Cardiac septum (tissue), 1 donor: ENCODE measurements around the gene KCNJ16. TPM values are rescaled to one million over a fixed set of nuclear protein-coding genes. Genes with fewer than 3 reads are reported as not detected.

Experiments used
- DNase-seq: peaks from one replicate; pipeline ENCODE4 v3.0.0-alpha.2; 2020; ENCODE audit warnings: low spot score
- intact Hi-C: fragments of 100-400 bp; cut with DNase I; formaldehyde crosslinking; loops from one replicate; pipeline ENCODE4 v1.14.0; 2022
- total RNA-seq: library from RNA; stranded (reverse); fragmentation: NEBNext Ultra II Directional; extraction: Animal tissue kit (Norgen Biotek cat#: 25700); gene quantifications from one replicate; pipeline ENCODE4 v1.2.1, GENCODE V29; 2021
- donor health status: DM: no; HTN: no; CAD: no.

Gene KCNJ16
- total RNA-seq, 1 donor from 2014 or later, result not detected

DNA sequence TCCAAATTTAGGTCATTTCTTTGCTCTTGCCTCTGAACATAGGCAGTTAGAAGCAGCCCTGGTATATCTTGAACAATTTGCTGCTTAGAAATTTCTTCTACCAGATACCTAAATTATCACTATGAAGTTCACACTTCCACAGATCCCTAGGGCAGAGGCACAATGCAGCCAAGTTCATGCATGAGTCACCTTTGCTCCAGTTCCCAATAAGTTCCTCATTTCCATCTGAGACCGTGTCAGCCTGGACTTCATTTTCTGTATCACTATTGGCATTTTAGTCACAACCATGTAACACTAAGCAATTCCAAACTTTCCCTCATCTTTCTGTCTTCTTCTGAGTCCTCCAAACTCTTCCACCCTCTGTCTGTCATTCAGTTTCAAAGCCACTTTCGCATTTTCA, 45.0 kb downstream of the KCNJ16 start:
- no peak for DNase-seq
- intact Hi-C loops, result no loop called here

GRCh38 chr17:70120425-70120824, 45.4 kb downstream of the KCNJ16 start:
- intact Hi-C loops, result no loop called here
- DNase-seq, result no peak

DNA sequence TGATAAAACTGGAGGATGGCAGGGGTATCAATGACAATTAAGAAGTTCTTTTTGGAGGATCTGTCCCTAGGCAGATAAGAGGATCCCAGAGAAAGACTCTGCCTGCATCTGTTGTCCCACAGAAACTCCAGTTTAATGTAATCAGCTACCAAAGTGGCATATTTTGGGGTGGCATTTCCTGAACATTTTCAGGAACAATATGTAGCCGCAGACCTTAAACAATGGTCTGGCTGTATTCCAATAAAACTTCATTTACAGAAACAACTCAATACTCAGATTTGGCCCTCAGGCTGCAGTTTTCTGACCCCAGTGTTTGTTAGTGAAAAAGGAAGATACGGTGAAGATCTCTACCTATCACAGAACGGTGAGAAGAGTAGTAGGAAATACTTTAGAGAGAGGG, 46.1 kb downstream of the KCNJ16 start:
- intact Hi-C loops, result no loop called here

DNA sequence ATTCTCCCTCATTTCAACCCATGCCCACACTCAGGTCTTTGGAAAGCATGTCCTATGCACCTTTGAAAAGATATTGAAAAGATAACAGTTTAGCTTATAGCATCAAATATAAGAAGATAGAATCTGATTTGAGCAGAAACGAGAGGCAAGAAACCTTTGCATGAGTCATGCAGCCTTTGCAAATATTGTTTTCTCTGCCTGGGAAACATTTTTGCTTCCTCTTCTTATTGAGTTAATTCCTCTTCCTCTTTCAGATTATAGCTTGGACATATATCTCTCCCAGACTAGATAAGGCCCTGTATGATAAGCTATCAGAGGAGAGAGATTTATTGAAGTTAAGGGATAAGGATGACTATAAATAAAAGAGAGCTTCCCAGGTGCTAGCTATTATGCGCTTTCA, 48.2 kb downstream of the KCNJ16 start:
- intact Hi-C loops, result no loop called here
- no peak for DNase-seq

More for the DNA sequence above, 46.1 kb downstream of the KCNJ16 start:
- no peak for DNase-seq

DNA sequence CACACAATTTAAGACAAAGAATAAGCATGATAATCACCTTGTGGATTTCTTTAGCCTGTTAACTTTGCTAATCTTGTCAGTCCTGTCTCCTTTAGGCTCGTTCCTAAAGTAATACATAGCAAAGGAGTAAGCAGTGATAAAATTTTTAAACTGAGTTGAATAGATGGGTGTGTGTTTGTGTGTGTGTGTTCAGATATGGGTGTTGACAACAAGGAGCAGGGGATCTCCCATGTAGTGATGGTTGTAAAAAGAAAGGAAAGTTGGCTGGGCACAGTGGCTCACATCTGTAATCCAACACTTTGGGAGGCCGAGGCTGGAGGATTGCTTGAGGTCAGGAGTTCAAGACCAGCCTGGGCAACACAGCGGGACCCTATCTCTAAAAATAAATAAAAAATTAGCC, 49.7 kb downstream of the KCNJ16 start:
- no peak for DNase-seq
- intact Hi-C loops, result no loop called here

DNA sequence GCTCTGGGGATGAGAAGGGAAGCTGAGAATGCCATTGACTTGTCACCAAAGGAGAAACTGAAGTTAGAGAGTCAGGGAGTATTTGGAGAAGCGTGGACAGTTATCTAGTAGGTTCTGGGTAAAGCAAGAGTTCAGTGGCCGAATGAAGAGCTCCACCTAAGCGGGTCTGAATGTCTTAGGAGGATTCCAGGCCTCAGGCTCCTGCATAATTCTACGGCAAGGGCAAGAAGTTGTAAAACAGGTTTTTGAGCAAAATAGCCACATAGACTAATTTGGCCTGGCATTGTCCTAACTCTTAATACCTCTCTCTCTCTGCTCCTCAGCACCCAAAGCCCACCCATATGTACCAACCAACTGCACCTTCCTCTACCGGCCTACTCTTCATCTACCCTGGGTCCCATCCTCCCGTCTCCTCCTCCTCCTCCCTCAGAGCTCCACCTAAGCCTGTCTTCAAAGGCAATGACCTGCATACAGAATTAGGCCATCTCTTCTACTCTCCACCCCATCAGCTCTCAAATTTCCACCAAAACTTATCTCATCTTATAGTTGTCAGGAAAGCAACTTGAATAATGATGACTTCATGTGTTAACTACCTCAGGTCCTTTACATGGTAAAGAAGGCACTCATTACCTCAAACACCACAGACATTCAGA, 52.3 kb downstream of the KCNJ16 start:
- intact Hi-C loops, result no loop called here
- DNase-seq, result no peak

GRCh38 chr17:70128727-70129238, 53.8 kb downstream of the KCNJ16 start:
- DNase-seq, result no peak
- intact Hi-C loops, result no loop called here

DNA sequence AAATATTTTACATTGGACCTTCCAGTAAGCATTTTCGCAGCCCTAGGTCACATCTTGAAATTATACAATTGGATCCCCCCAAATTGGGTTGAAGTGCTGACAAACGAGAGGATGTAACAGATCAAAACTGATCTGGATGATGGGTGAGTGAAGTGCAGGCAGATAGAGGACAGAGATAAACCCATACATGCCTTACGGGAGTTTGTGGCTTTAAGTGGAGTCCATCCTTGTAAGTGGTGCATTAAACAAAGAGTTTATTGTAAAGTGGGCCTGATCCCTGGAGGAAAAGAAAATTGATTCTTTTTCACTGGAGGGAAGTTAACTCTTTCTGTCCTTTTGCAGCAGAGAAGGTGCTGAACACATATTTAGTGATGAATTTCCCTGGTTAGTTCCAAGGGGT, 55.3 kb downstream of the KCNJ16 start:
- intact Hi-C loops, result no loop called here
- no peak for DNase-seq

DNA sequence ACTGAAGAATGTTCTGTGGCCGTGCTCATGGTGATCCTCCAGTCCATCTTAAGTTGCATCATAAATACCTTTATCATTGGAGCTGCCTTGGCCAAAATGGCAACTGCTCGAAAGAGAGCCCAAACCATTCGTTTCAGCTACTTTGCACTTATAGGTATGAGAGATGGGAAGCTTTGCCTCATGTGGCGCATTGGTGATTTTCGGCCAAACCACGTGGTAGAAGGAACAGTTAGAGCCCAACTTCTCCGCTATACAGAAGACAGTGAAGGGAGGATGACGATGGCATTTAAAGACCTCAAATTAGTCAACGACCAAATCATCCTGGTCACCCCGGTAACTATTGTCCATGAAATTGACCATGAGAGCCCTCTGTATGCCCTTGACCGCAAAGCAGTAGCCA, 57.5 kb downstream of the KCNJ16 start:
- intact Hi-C loops, result no loop called here
- DNase-seq, result no peak

DNA sequence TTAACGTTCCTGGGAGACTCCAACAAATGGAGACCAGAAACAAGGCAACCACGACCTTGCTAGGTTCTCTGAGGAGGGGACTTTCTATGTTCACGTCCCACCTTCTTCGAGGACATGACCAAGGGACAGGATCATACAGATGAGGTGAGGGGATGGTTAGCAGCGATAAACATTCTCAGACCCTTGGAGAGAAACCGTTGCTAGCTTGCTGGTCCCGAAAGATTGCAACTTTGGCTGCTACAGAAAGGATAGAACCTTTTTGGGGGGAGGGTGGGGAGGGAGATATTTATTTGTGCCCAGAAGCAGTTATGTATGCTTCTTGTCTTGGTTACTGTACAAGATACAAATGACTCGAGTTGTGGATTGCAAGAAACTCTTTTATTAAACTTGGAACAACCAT, 59.0 kb downstream of the KCNJ16 start:
- DNase-seq, result no peak
- intact Hi-C loops, result no loop called here

- DNase-seq, result no peak
- intact Hi-C loops, result no loop called here
Observed at GRCh38 chr17:70134777-70135176, 59.8 kb downstream of the KCNJ16 start.

DNA sequence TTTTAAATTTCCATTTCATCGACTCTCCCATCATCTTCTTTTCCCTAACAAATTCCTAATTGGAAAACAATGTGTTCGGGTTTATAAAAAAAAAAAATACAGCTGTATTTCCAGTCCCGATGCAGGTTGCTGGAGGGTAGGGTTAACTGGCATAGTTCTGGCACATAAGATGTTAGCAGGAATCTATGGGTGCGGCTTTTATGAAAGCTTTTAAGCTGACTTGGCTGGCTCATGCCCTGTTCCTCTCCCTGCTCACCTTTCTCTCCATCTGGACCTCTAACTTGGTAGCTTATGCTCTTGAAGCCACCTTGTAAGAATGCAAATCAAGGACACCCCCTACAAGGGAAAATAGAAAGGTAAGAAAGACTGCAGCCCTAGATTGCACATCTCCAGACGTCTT, 61.1 kb downstream of the KCNJ16 start:
- intact Hi-C loops, result loop anchor here (2.0 kb wide), 1 partner anchor 527 kb away; no protein-coding TSS in a partner anchor
- DNase-seq, result no peak

GRCh38 chr17:70137451-70138230, 62.6 kb downstream of the KCNJ16 start:
- intact Hi-C loops, result loop anchor here (2.0 kb wide), 1 partner anchor 529 kb away; no protein-coding TSS in a partner anchor

DNA sequence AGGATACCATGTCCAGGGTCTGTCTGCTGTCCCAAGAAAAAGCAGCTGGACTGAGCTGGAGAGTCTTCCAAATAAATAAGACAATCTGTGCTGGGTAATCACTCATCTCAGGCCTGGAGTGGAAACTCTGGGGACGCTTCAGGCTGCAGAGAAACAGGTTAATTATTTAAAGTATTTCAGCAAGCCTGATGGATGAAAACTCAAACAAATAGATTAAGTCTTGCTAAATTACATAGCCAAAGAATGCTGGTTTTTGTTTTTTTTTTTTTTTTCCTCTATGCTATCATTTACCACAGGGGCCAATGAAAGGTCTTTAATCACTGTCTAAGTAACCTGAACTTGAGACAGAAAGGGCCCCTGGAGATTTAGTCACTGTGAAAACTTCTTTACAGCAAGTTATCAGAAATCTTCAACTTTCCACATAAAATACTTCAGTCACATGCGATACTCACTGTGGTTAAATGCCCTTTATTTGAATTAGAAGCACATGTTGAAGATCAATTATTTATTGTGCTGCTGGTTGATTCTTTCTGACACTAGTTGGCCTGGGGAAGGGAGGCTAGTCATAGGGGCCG, 63.4 kb downstream of the KCNJ16 start:
- intact Hi-C loops, result no loop called here
- no peak for DNase-seq

More at GRCh38 chr17:70137451-70138230, 62.6 kb downstream of the KCNJ16 start:
- no peak for DNase-seq

DNA sequence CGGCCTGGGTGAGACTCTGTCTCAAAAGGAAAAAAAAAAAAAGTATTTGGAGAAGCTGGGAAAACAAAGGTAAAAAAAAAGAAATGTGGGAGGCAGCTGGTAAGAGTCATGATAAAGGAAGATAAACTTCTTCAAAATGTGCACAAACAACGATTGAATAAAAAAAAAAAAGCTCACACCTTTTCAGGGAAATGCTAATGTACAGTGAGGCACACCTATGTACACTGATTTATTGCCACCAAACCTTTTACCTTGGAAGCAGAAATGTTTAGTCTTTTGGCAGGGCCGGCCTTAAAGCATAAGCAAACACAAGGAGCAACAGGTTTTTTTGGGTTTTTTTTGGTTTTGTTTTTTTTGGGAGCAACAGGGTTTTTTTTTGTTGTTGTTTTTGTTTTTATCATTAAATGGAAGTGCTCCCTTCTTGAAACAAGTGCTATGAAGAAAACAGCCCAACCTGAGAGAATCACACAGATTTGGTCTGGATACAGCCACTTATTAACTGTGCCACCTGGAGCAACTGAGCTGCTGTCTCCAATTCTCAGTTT, 64.5 kb downstream of the KCNJ16 start:
- no peak for DNase-seq
- intact Hi-C loops, result no loop called here

GRCh38 chr17:70144260-70144846, 69.3 kb downstream of the KCNJ16 start:
- intact Hi-C loops, result loop anchor here (2.0 kb wide), 1 partner anchor 576 kb away; no protein-coding TSS in a partner anchor
- DNase-seq, result no peak

GRCh38 chr17:70153210-70153609, 78.2 kb downstream of the KCNJ16 start:
- intact Hi-C loops, result no loop called here
- DNase-seq, result no peak

DNA sequence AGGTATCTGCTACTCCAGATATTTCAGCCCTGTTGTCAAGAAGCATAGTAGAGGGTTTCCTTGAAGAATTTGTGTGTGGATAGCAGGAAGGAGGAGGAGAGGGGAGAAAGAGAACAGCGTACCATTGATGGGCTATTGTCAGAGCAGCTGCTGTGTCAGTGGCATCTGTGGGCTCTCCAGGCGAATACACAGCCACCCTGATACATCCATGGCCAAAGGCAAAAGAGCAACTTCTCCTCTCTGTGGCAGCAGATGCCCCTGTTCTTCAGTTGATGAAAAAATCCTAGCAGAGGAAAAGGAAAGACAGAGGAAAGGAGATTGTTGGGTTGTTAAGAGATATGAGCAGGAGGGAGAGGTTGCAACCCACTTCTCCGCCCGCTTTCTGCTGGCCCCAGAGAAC, 82.1 kb downstream of the KCNJ16 start:
- no peak for DNase-seq
- intact Hi-C loops, result no loop called here

DNA sequence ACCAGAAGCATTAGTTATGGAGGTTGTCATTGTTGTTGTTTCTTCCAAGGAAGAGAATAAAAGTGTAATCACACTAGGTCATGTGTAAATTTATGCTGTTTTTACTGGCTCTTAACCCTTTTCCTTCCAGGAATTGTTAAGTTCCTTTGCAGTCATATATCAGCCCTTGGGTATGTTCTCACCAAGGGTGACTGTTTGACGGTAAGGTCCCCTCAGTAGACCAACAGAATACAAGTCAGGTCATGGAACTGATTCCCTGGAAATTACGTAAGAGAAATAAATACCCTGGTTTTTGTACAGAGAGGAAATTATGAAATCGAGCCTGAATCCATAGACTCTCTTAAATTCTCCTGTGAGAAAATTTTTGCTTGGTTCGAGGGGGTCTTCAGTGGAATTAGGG, 83.2 kb downstream of the KCNJ16 start:
- intact Hi-C loops, result no loop called here
- no peak for DNase-seq

DNA sequence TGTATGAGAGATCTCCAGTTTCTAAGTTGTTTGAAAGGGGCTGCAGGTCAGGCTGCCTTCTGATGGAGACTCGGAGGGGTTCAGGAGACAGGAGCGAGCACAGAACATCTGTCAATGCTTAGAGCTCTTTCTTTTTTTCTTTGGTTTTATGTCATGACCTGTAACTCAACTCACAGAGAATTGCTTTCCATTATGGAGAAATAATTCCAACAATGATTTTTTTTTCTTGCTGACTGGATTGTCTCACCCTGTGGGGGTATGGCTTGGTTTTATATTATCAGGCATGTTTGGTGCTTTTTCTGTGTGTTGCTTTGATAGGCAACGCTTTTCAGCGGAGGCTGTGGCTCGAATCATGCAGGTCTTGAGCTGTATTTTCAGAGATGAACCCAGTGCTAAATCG, 83.6 kb downstream of the KCNJ16 start:
- intact Hi-C loops, result no loop called here
- no peak for DNase-seq
